ENCODE data around the gene RGMA. TPM values are rescaled to one million over a fixed set of nuclear protein-coding genes. Genes with fewer than 3 reads are reported as not detected.

The RGMA gene
- total RNA-seq, 4 donors from 2014 or later: 2.4 to 10.3 (median 6.0) TPM

DNA sequence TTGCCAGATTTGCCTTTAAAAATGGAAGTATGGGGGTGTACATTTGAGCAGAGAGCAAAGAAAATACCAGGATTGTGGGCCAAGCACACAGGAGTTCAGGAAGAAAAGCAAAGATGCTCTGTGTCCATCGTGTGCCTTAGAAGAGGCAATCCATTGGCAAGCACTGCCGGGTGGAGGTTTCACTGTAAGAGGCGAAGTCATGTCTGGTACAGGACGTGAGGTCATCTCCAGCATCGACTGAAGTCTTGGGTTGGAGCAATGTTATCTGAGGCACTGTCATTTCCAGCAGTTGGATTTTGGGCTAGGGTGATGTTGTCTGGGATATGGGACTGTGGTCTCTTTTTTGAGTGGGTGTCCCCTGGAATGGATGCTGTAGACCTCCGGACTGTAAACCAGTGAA is 4.8 kb upstream of the RGMA start:
- Histone ChIP-seq H3K4me3 (replicated peaks in 1 of 3) (no peak overlapping the region), H3K36me3 (no peaks in the 10 kb centered on the region), H3K4me1 (peaks cover 0 to 5% of the 10 kb centered on the region in 2 donors), H3K27ac (no peak overlapping the region), H3K27me3 (no peaks in the 10 kb centered on the region), H3K9me3 (no peaks in the 10 kb centered on the region)
- TF ChIP-seq, protein P1, sequence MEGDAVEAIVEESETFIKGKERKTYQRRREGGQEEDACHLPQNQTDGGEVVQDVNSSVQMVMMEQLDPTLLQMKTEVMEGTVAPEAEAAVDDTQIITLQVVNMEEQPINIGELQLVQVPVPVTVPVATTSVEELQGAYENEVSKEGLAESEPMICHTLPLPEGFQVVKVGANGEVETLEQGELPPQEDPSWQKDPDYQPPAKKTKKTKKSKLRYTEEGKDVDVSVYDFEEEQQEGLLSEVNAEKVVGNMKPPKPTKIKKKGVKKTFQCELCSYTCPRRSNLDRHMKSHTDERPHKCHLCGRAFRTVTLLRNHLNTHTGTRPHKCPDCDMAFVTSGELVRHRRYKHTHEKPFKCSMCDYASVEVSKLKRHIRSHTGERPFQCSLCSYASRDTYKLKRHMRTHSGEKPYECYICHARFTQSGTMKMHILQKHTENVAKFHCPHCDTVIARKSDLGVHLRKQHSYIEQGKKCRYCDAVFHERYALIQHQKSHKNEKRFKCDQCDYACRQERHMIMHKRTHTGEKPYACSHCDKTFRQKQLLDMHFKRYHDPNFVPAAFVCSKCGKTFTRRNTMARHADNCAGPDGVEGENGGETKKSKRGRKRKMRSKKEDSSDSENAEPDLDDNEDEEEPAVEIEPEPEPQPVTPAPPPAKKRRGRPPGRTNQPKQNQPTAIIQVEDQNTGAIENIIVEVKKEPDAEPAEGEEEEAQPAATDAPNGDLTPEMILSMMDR (IDR thresholded peaks at IDR 0.05): no peak
- TF ChIP-seq POLR2A (IDR thresholded peaks at IDR 0.05): no peak
- DNase-seq: no peak
- intact Hi-C loops (cut with DNase I): no loop called here
- WGBS, 2 donors: 81 to 89% methylated on average over 6 of the region's 6 CpGs

DNA sequence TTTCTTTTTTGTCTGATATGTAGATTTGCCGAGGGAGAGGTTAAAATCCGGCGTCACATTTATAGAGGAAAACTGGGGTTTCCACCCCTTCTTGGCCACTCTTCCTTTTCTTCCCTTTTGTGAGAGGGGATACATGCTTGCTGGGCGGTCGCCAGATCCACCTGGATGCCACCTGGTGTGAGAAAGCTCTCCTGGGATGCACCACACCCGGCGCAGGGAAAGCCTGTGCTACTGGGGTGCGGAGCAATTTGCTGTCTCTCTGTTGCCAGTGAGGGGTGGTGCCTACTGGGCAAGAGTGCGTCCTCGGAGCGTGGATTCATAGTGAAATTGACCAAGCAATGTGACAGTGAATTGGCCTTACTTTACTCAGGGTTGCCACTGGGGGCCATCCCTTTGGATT is 2.5 kb upstream of the RGMA start:
- no peak overlapping the region for H3K27ac ChIP-seq
- intact Hi-C loops (cut with DNase I): no loop called here
- H3K9me3 ChIP-seq: no peaks in the 10 kb centered on the region
- H3K36me3 ChIP-seq: no peaks in the 10 kb centered on the region
- H3K4me3 ChIP-seq (replicated peaks in 1 of 3): no peak overlapping the region
- H3K27me3 ChIP-seq: no peaks in the 10 kb centered on the region
- peaks cover 0 to 18% of the 10 kb centered on the region in 2 donors for H3K4me1 ChIP-seq
- DNase-seq: no peak
- 77 to 81% methylated on average over 11 of the region's 11 CpGs for WGBS, 2 donors
- TF ChIP-seq POLR2A (IDR thresholded peaks at IDR 0.05): no peak
- TF ChIP-seq, protein P1 (IDR thresholded peaks at IDR 0.05): no peak

DNA sequence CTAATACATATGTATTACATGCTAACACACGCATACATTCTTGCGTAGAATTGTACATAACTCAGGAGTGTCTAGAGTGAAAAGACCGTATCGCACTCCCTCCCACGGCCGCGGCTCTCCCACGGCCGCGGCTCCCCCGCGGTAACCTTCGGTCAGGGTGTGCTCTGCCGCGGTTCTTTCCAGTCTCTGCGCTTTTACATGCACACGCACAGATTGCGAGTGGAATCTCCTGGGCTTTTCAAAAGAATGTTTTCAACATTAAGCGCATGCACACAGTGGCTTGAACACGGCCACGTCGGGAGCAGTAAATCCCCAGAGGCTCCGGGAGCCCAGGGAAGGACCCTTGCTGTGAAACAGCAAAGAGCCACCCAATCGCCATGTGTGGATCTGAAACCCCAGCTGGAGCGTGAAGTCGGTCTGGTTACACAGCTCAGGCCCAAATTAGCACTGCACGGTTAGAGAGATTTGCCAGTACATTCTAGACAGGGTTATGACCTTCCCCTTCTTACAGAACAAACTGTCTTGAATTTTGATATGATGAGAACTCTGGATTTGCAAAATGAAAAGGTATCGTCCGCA is 805 bp upstream of the RGMA start:
- TF ChIP-seq, protein P1 (IDR thresholded peaks at IDR 0.05): no peak
- TF ChIP-seq POLR2A (IDR thresholded peaks at IDR 0.05): no peak
- no peaks in the 10 kb centered on the region for H3K9me3 ChIP-seq
- peaks cover 0 to 18% of the 10 kb centered on the region in 2 donors for H3K4me1 ChIP-seq
- no peak overlapping the region for H3K4me3 ChIP-seq (replicated peaks in 1 of 3)
- DNase-seq: no peak
- H3K27me3 ChIP-seq: no peaks in the 10 kb centered on the region
- H3K36me3 ChIP-seq: no peaks in the 10 kb centered on the region
- H3K27ac ChIP-seq: no peak overlapping the region
- 20 to 23% methylated on average over 26 of the region's 29 CpGs for WGBS, 2 donors
- intact Hi-C loops (cut with DNase I): no loop called here

DNA sequence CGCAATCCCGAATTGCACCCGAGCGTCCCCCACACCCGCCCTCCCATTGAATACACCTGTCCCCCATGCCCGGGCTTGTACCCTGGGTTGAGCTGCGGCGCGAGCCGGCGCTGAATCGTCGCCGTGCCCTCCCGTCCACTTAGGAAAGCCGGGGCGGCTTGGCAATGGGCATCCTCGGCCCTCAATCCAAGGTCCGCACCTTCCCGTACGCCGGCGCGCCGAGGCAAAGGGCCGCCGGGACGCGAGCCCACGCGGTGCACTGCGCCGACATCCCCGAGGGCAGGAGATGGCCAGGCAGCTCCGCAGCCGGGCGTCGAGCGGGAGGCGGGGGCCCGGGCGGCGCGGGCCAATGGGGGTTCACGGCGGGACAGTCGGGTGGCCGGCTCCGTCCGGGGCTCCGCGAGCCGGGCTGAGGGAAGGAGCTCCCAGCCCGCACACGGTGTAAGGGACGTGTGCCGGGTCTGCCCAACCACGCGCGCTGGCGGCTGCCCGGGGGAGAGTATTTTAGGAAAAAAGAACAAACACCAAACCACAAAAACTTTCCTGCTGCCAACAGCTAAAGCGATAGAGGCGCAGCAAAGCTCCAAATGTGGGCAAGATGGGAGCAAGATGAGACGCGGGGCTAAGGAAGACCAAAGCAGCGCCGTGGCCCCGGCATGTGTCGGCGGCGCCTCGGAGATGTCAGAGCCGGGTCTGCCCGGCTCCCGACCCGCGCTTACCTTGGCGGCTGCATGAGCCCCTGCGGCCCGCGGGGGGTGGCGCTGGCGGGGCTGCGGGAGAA is 621 bp downstream of the RGMA start:
- intact Hi-C loops (cut with DNase I): no loop called here
- peak overlapping the region in 1 of 3 donors; percentile 34 for H3K4me3 ChIP-seq (replicated peaks in 1 of 3)
- no peaks in the 10 kb centered on the region for H3K36me3 ChIP-seq
- no peaks in the 10 kb centered on the region for H3K9me3 ChIP-seq
- no peaks in the 10 kb centered on the region for H3K27me3 ChIP-seq
- TF ChIP-seq, protein P1 (IDR thresholded peaks at IDR 0.05): no peak
- TF ChIP-seq POLR2A (IDR thresholded peaks at IDR 0.05): no peak
- peaks cover 0 to 18% of the 10 kb centered on the region in 2 donors for H3K4me1 ChIP-seq
- H3K27ac ChIP-seq: no peak overlapping the region
- peak; percentile 14 to 27 for DNase-seq
- 1% methylated on average over 26 to 53 of the region's 85 CpGs for WGBS, 2 donors

DNA sequence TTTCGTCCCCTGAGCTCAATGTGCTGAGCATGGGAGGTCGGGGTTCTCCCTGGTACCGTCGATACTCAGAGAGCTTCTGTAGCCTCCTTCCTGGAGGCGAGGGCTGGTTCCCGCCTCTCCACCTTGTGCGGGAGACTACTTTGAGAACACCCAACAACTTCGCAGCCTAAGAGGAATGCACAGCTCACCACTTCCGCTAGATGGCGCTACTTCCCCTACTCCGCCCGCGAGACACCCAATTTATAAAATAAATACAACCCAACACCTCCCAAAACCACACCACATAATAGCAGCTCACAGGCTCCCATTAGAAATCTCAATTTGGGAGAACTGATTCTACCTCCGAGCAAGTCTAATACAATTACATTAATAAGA is 1.2 kb downstream of the RGMA start:
- intact Hi-C loops (cut with DNase I): no loop called here
- Histone ChIP-seq H3K4me1 (peaks cover 0 to 18% of the 10 kb centered on the region in 2 donors), H3K9me3 (no peaks in the 10 kb centered on the region), H3K4me3 (replicated peaks in 1 of 3) (peak overlapping the region in 1 of 3 donors; percentile 34), H3K27ac (no peak overlapping the region), H3K36me3 (no peaks in the 10 kb centered on the region), H3K27me3 (no peaks in the 10 kb centered on the region)
- WGBS, 2 donors: 2 to 4% methylated on average over 11 to 14 of the region's 14 CpGs
- peak; percentile 59 to 65 for DNase-seq
- TF ChIP-seq, protein P1 (IDR thresholded peaks at IDR 0.05): peak in 5 of 6 experiments; percentile 52 to 93 (median 73)
- TF ChIP-seq POLR2A (IDR thresholded peaks at IDR 0.05): no peak
